Gastrocnemius medialis (tissue), 4 donors: ENCODE results near the gene DIO3.

Source experiments
- CTCF ChIP-seq, 5 experiments: fragments of 450-650 bp in 3 of 5; fragments of 200-600 bp in 2 of 5; sonication (generic) in 2 of 5; IDR thresholded peaks in 4 of 5; conservative IDR thresholded peaks in 1 of 5; 1 replicate in 4 of 5; 2 replicates in 1 of 5; pipeline ENCODE4 v1.5.1; 2016 to 2019; ENCODE audit warnings: antibody characterized with exemption in 5 of 5, mild to moderate bottlenecking in 3 of 5, moderate library complexity in 3 of 5
- POLR2A ChIP-seq, 2 donors: fragments of 450-650 bp; IDR thresholded peaks; one replicate each; pipeline ENCODE4 v1.6.1; 2017; ENCODE audit warnings: antibody characterized with exemption in 2 of 2, mild to moderate bottlenecking in 2 of 2, moderate library complexity in 2 of 2

- TF ChIP-seq CTCF (IDR thresholded peaks at IDR 0.05 in 4 of 5, conservative IDR thresholded peaks at IDR 0.05 in 1 of 5) (no peak), POLR2A (IDR thresholded peaks at IDR 0.05) (no peak)
Measured at GRCh38 chr14:101548710-101549109, 12.6 kb upstream of the DIO3 start.
